CD4-positive, alpha-beta T cell (primary cell): ENCODE measurements around the gene CDHR3. TPM values are rescaled to one million over a fixed set of nuclear protein-coding genes. Genes with fewer than 3 reads are reported as not detected.
A peak's percentile ranks its signal among the peaks of the same experiment; 100 is the strongest.
"Not testable (repeated sequence)": the region's sequence is repeated elsewhere in the genome, so short reads cannot be mapped to it uniquely, and the experiment has no call there.

Source experiments
- ATAC-seq: fragments of 200-7000 bp; cut with Tn5 transposase; one replicate; pipeline ENCODE4 v1.10.0; 2022; ENCODE audit warnings: mild to moderate bottlenecking; ENCODE audit not compliant: poor library complexity
- CTCF ChIA-PET: fragments of 350-600 bp; sonication (Branson Sonifier 250); formaldehyde crosslinking; loops from one replicate; lab custom pipeline; 2021; ENCODE audit warnings: antibody characterized with exemption, inconsistent platforms; lab: Charles Lee
- POLR2A ChIA-PET: fragments of 350-600 bp; sonication (Branson Sonifier 250); formaldehyde crosslinking; loops from one replicate; lab custom pipeline; 2021; ENCODE audit warnings: antibody characterized with exemption, inconsistent platforms; lab: Charles Lee
- DNase-seq, 14 experiments: peaks; one replicate each; pipeline ENCODE4 v3.0.0-alpha.2; 2013 to 2020; ENCODE audit warnings: mixed read lengths in 2 of 14
- H3K27ac ChIP-seq, 2 donors: one replicate each; pipeline versions ENCODE4 v1.5.1 to v1.7.0; 2013; ENCODE audit warnings: low read length in 2 of 2, low read depth in 1 of 2, mild to moderate bottlenecking in 1 of 2
- H3K27me3 ChIP-seq, 2 experiments: 1 replicate in 1 of 2; 2 replicates in 1 of 2; pipeline versions ENCODE4 v1.6.1 to v1.7.0; 2013; ENCODE audit warnings: low read length in 2 of 2, control low read depth in 1 of 2, mild to moderate bottlenecking in 1 of 2, moderate library complexity in 1 of 2; ENCODE audit not compliant: insufficient read depth in 2 of 2, control insufficient read depth in 1 of 2
- H3K36me3 ChIP-seq: one replicate; pipeline ENCODE4 v1.6.1; 2013; ENCODE audit warnings: low read length, control low read depth; ENCODE audit not compliant: insufficient read depth
- H3K4me1 ChIP-seq: one replicate; pipeline ENCODE4 v1.6.1; 2013; ENCODE audit warnings: low read length, control low read depth; ENCODE audit not compliant: insufficient read depth
- H3K4me3 ChIP-seq: one replicate; pipeline ENCODE4 v1.5.1; 2013; ENCODE audit warnings: mild to moderate bottlenecking, low read length, moderate library complexity
- H3K9me3 ChIP-seq, 2 experiments: 1 replicate in 1 of 2; 2 replicates in 1 of 2; pipeline versions ENCODE4 v1.6.1 to v1.7.0; 2013; ENCODE audit warnings: low read length in 2 of 2, mild to moderate bottlenecking in 2 of 2, control low read depth in 1 of 2, moderate library complexity in 1 of 2; ENCODE audit not compliant: control insufficient read depth in 1 of 2, insufficient read depth in 1 of 2
- H3K27ac Mint-ChIP-seq: one replicate; pipeline ENCODE4 v1.8.0; 2020; ENCODE audit warnings: mixed read lengths
- H3K27me3 Mint-ChIP-seq: one replicate; pipeline ENCODE4 v1.8.0; 2021; ENCODE audit warnings: mixed read lengths
- H3K36me3 Mint-ChIP-seq: one replicate; pipeline ENCODE4 v1.8.0; 2021; ENCODE audit warnings: low read depth, mixed read lengths
- H3K4me1 Mint-ChIP-seq: one replicate; pipeline ENCODE4 v1.8.0; 2021; ENCODE audit warnings: low read depth, mixed read lengths
- H3K4me3 Mint-ChIP-seq: one replicate; pipeline ENCODE4 v1.8.0; 2020; ENCODE audit warnings: mild to moderate bottlenecking, mixed read lengths
- H3K9me3 Mint-ChIP-seq: one replicate; pipeline ENCODE4 v1.8.0; 2020; ENCODE audit warnings: mixed read lengths
- intact Hi-C, 2 experiments: fragments of 100-400 bp; cut with DNase I in 1 of 2; cut with micrococcal nuclease in 1 of 2; formaldehyde crosslinking; loops; one replicate each; pipeline versions ENCODE4 v1.15.1 to v1.9.0; 2023 to 2025; cut with DNase I, micrococcal nuclease
- total RNA-seq, 174 experiments: library from RNA in 2 of 174; stranded (reverse) in 2 of 174; gene quantifications; one replicate each; pipeline ENCODE4 v1.2.3 and lab custom pipeline; 2021 to 2026
- TF ChIP-seq, protein P1 (sequence below): fragments of 200-600 bp; IDR thresholded peaks from one replicate; pipeline ENCODE4 v1.8.0; 2022; ENCODE audit warnings: antibody characterized with exemption, mild to moderate bottlenecking

The CDHR3 gene
- total RNA-seq, 2 experiments from 2014 or later = 10.3 to 12.2 TPM

DNA sequence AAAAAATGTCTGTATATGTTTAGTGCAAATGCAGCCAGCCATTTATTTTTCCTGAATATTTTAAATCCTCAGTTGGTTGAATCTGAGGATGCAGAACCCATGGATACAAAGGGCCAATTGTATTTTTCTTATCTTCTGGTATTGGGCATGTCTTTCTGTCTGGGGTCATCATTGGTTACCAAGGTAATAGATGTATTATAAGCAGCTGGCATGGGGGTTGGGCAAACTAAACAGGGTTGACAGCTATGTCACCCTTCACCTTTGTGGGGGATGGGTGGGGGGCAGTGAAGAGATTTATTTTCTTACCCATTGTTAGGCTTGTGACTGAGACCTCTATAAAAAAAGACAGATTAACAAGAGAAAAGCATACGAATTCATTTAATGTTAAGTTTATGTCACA is 38.8 kb downstream of the CDHR3 start:
- TF ChIP-seq, protein P1, sequence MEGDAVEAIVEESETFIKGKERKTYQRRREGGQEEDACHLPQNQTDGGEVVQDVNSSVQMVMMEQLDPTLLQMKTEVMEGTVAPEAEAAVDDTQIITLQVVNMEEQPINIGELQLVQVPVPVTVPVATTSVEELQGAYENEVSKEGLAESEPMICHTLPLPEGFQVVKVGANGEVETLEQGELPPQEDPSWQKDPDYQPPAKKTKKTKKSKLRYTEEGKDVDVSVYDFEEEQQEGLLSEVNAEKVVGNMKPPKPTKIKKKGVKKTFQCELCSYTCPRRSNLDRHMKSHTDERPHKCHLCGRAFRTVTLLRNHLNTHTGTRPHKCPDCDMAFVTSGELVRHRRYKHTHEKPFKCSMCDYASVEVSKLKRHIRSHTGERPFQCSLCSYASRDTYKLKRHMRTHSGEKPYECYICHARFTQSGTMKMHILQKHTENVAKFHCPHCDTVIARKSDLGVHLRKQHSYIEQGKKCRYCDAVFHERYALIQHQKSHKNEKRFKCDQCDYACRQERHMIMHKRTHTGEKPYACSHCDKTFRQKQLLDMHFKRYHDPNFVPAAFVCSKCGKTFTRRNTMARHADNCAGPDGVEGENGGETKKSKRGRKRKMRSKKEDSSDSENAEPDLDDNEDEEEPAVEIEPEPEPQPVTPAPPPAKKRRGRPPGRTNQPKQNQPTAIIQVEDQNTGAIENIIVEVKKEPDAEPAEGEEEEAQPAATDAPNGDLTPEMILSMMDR = no peak
- no peaks in the 10 kb centered on the region for H3K36me3 ChIP-seq
- H3K36me3 Mint-ChIP-seq = peaks cover 8% of the 10 kb centered on the region
- H3K27ac Mint-ChIP-seq = no peak overlapping the region
- ATAC-seq (no peak), DNase-seq (no peak)
- H3K27me3 Mint-ChIP-seq = no peaks in the 10 kb centered on the region
- H3K4me1 ChIP-seq = no peaks in the 10 kb centered on the region
- H3K27ac ChIP-seq = no peak overlapping the region
- CTCF ChIA-PET = no interaction called here
- POLR2A ChIA-PET = interaction anchor here (0.7 kb wide), 1 partner anchor 13 kb away, joined by 3 read pairs; no protein-coding TSS in a partner anchor
- H3K4me3 Mint-ChIP-seq = no peak overlapping the region
- H3K27me3 ChIP-seq = no peaks in the 10 kb centered on the region
- H3K4me1 Mint-ChIP-seq = no peaks in the 10 kb centered on the region
- no peak overlapping the region for H3K4me3 ChIP-seq
- H3K9me3 Mint-ChIP-seq = peaks cover 3% of the 10 kb centered on the region
- intact Hi-C loops = no loop called here
- H3K9me3 ChIP-seq = peaks cover 0 to 4% of the 10 kb centered on the region in 2 experiments

DNA sequence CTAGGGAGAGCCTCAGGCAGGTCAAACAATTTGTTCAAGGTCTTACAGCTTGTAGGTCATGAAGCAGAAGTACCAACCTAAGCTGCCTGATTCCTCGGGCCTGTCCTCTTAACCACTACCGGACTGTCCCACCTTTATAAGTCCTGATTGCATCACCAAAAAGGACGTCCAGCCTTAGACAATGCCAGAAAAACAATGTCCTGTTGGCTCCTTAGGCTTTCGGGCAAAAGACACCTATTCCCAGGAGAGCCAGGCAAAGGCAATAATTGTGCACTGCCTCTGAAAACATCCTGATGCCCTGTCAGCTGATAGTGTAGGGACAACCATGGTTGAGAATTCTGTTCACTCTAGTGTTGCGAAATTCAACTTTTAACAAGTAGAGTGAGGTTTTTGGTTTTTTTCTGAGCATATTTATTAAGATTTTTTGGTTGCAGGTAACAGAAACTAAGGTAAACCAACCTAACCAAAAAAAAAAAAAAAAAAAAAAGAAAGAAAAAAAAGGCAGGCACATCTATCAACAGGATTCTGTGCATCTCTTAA is 40.5 kb downstream of the CDHR3 start:
- Mint-ChIP-seq H3K4me1 (peaks cover 8% of the 10 kb centered on the region), H3K9me3 (peaks cover 6% of the 10 kb centered on the region), H3K36me3 (peaks cover 16% of the 10 kb centered on the region), H3K4me3 (no peak overlapping the region), H3K27ac (no peak overlapping the region), H3K27me3 (no peaks in the 10 kb centered on the region)
- intact Hi-C loops = no loop called here
- TF ChIP-seq, protein P1 = no peak
- Histone ChIP-seq H3K4me1 (no peaks in the 10 kb centered on the region), H3K36me3 (no peaks in the 10 kb centered on the region), H3K27me3 (no peaks in the 10 kb centered on the region), H3K9me3 (peaks cover 0 to 7% of the 10 kb centered on the region in 2 experiments), H3K27ac (no peak overlapping the region), H3K4me3 (no peak overlapping the region)
- ChIA-PET POLR2A (no interaction called here), CTCF (no interaction called here)
- no peak for DNase-seq
- ATAC-seq = no peak

- H3K27ac ChIP-seq = no peak overlapping the region
- Mint-ChIP-seq H3K4me3 (no peak overlapping the region), H3K4me1 (peaks cover 35% of the 10 kb centered on the region), H3K27ac (no peak overlapping the region), H3K36me3 (peaks cover 16% of the 10 kb centered on the region), H3K9me3 (peaks cover 6% of the 10 kb centered on the region), H3K27me3 (no peaks in the 10 kb centered on the region)
- POLR2A ChIA-PET = no interaction called here
- peaks cover 15% of the 10 kb centered on the region for H3K4me1 ChIP-seq
- H3K36me3 ChIP-seq = no peaks in the 10 kb centered on the region
- intact Hi-C loops = loop anchor here in 1 of 2 experiments (5.0 kb wide), 1 partner anchor 40 kb away; no protein-coding TSS in a partner anchor
- TF ChIP-seq, protein P1 = no peak
- ATAC-seq (no peak), DNase-seq (no peak)
- no peak overlapping the region for H3K4me3 ChIP-seq
- CTCF ChIA-PET = no interaction called here
- H3K9me3 ChIP-seq = peaks cover 0 to 7% of the 10 kb centered on the region in 2 experiments
- H3K27me3 ChIP-seq = no peaks in the 10 kb centered on the region
Observed at GRCh38 chr7:106006906-106007305, 43.8 kb downstream of the CDHR3 start.

GRCh38 chr7:106007796-106008195 is 44.7 kb downstream of the CDHR3 start:
- peaks cover 21% of the 10 kb centered on the region for H3K4me1 ChIP-seq
- Mint-ChIP-seq H3K36me3 (peaks cover 16% of the 10 kb centered on the region), H3K4me1 (peaks cover 43% of the 10 kb centered on the region), H3K27ac (peak overlapping the region; percentile 16)
- H3K36me3 ChIP-seq, H3K9me3 ChIP-seq, H3K9me3 Mint-ChIP-seq, H3K27me3 Mint-ChIP-seq, H3K27me3 ChIP-seq, H3K27ac ChIP-seq, H3K4me3 Mint-ChIP-seq, ATAC-seq, H3K4me3 ChIP-seq, DNase-seq: not testable (repeated sequence)
- ChIA-PET CTCF (interaction anchor here (1.4 kb wide), 1 partner anchor 350 kb away, joined by 5 read pairs; no protein-coding TSS in a partner anchor), POLR2A (interaction anchor here (1.2 kb wide), 1 partner anchor 15 kb away, joined by 9 read pairs; no protein-coding TSS in a partner anchor)
- intact Hi-C loops = loop anchor here (1.0 to 5.0 kb wide), 5 partner anchors 35 to 355 kb away; partner anchors contain the start of gene ATXN7L1 (in 2 of the 2)
